ENCODE results near the gene SUMO2.
A peak's percentile ranks its signal among the peaks of the same experiment; 100 is the strongest.
"Not testable (repeated sequence)": the region's sequence is repeated elsewhere in the genome, so short reads cannot be mapped to it uniquely, and the experiment has no call there.

Gene SUMO2

GRCh38 chr17:75208161-75208560 is 25.4 kb upstream of the SUMO2 start:
- Histone ChIP-seq H3K4me3 (ENCODE audit: low read depth in 1 of 5, low read length in 5 of 5) (no peak overlapping the region), H3K27ac (ENCODE audit: low read depth, low read length) (no peak overlapping the region), H3K4me1 (ENCODE audit: control insufficient read depth in 5 of 5, insufficient read depth in 5 of 5, low read length in 5 of 5) (peaks cover 0 to 33% (median 27%) of the 10 kb centered on the region in 5 donors), H3K27me3 (ENCODE audit: control insufficient read depth in 5 of 5, insufficient read depth in 4 of 5, low read length in 5 of 5) (no peaks in the 10 kb centered on the region), H3K9me3 (ENCODE audit: control insufficient read depth in 5 of 5, low read length in 5 of 5) (no peaks in the 10 kb centered on the region), H3K9ac (ENCODE audit: low read length in 5 of 5) (no peak overlapping the region), H3K36me3 (ENCODE audit: control insufficient read depth in 5 of 5, insufficient read depth in 5 of 5, low read length in 5 of 5) (peaks cover 15 to 43% (median 35%) of the 10 kb centered on the region in 5 donors)

GRCh38 chr17:75207760-75208159 is 25.0 kb upstream of the SUMO2 start:
- H3K36me3 ChIP-seq (ENCODE audit: control insufficient read depth in 5 of 5, insufficient read depth in 5 of 5, low read length in 5 of 5): peaks cover 14 to 39% (median 31%) of the 10 kb centered on the region in 5 donors

DNA sequence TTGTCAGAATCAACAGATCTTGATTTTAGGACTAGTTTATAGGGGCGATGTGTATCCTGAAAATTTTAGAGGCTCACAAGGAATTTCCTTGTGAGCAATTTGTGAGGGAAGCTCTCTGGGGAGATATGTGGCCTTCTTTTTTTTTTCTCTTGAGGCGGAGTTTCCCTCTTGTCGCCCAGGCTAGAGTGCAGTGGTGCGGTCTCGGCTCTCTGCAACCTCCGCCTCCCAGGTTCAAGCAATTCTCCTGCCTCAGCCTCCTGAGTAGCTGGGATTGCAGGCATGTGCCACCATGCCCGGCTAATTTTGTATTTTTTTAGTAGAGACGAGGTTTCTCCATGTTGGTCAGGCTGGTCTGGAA is 24.3 kb upstream of the SUMO2 start:
- H3K27ac ChIP-seq (ENCODE audit: low read depth, low read length); H3K9me3 ChIP-seq (ENCODE audit: control insufficient read depth in 5 of 5, low read length in 5 of 5); H3K4me3 ChIP-seq (ENCODE audit: low read depth in 1 of 5, low read length in 5 of 5); H3K27me3 ChIP-seq (ENCODE audit: control insufficient read depth in 5 of 5, insufficient read depth in 4 of 5, low read length in 5 of 5): not testable (repeated sequence)
- H3K4me1 ChIP-seq (ENCODE audit: control insufficient read depth in 5 of 5, insufficient read depth in 5 of 5, low read length in 5 of 5): peaks cover 0 to 33% (median 27%) of the 10 kb centered on the region in 5 donors
- H3K9ac ChIP-seq (ENCODE audit: low read length in 5 of 5): peak overlapping the region in 1 of 5 donors; percentile 11
- H3K36me3 ChIP-seq (ENCODE audit: control insufficient read depth in 5 of 5, insufficient read depth in 5 of 5, low read length in 5 of 5): peaks cover 12 to 32% (median 25%) of the 10 kb centered on the region in 5 donors

More at GRCh38 chr17:75207760-75208159, 25.0 kb upstream of the SUMO2 start:
- Histone ChIP-seq H3K4me3 (ENCODE audit: low read depth in 1 of 5, low read length in 5 of 5) (no peak overlapping the region), H3K27ac (ENCODE audit: low read depth, low read length) (no peak overlapping the region), H3K27me3 (ENCODE audit: control insufficient read depth in 5 of 5, insufficient read depth in 4 of 5, low read length in 5 of 5) (no peaks in the 10 kb centered on the region), H3K4me1 (ENCODE audit: control insufficient read depth in 5 of 5, insufficient read depth in 5 of 5, low read length in 5 of 5) (peaks cover 0 to 33% (median 27%) of the 10 kb centered on the region in 5 donors), H3K9me3 (ENCODE audit: control insufficient read depth in 5 of 5, low read length in 5 of 5) (no peaks in the 10 kb centered on the region), H3K9ac (ENCODE audit: low read length in 5 of 5) (no peak overlapping the region)

DNA sequence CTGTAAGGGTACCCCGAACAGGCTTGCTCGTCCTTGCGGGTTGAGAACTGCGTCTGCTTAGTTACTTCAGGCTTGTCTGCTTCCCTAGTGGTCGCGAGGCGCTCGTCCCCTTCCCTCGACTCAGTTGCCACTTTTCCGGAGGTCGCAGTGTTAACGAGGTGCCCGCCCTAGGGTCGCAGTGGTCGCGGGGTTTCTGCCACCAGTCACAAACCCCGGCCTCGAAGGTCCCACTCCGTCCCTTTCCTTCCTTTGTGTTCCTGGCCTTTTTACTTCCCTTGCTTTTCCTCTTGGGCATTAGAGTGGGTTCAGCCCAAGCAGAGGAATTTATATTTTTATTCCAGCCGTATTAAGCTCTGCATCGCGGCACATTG is 23.0 kb upstream of the SUMO2 start:
- Histone ChIP-seq H3K27me3 (ENCODE audit: control insufficient read depth in 5 of 5, insufficient read depth in 4 of 5, low read length in 5 of 5) (no peaks in the 10 kb centered on the region), H3K9ac (ENCODE audit: low read length in 5 of 5) (peak overlapping the region; percentile 96 to 100 (median 99)), H3K27ac (ENCODE audit: low read depth, low read length) (peak overlapping the region; percentile 87), H3K9me3 (ENCODE audit: control insufficient read depth in 5 of 5, low read length in 5 of 5) (no peaks in the 10 kb centered on the region), H3K4me3 (ENCODE audit: low read depth in 1 of 5, low read length in 5 of 5) (peak overlapping the region; percentile 84 to 98 (median 98)), H3K4me1 (ENCODE audit: control insufficient read depth in 5 of 5, insufficient read depth in 5 of 5, low read length in 5 of 5) (peaks cover 0 to 33% (median 27%) of the 10 kb centered on the region in 5 donors), H3K36me3 (ENCODE audit: control insufficient read depth in 5 of 5, insufficient read depth in 5 of 5, low read length in 5 of 5) (peaks cover 9 to 20% (median 15%) of the 10 kb centered on the region in 5 donors)

- H3K9ac ChIP-seq (ENCODE audit: low read length in 5 of 5): peak within 1 kb of the TSS; percentile 96 to 100 (median 99)
- H3K27ac ChIP-seq (ENCODE audit: low read depth, low read length): peak within 1 kb of the TSS; percentile 87
- H3K4me3 ChIP-seq (ENCODE audit: low read depth in 1 of 5, low read length in 5 of 5): peak within 1 kb of the TSS; percentile 84 to 98 (median 98)
Observed at GRCh38 chr17:75205037-75205792, 22.5 kb upstream of the SUMO2 start, which contains the start of gene NUP85. Gene NUP85, plus strand, starts transcription at chr17:75205679. Its CDS starts 83 bp downstream, at chr17:75205762.

GRCh38 chr17:75199886-75200618 is 17.3 kb upstream of the SUMO2 start:
- no peaks in the 10 kb centered on the region for H3K9me3 ChIP-seq (ENCODE audit: control insufficient read depth in 5 of 5, low read length in 5 of 5)
- H3K27me3 ChIP-seq (ENCODE audit: control insufficient read depth in 5 of 5, insufficient read depth in 4 of 5, low read length in 5 of 5): no peaks in the 10 kb centered on the region
- H3K9ac ChIP-seq (ENCODE audit: low read length in 5 of 5): no peak overlapping the region
- no peak overlapping the region for H3K27ac ChIP-seq (ENCODE audit: low read depth, low read length)
- H3K4me3 ChIP-seq (ENCODE audit: low read depth in 1 of 5, low read length in 5 of 5): no peak overlapping the region
- no peaks in the 10 kb centered on the region for H3K36me3 ChIP-seq (ENCODE audit: control insufficient read depth in 5 of 5, insufficient read depth in 5 of 5, low read length in 5 of 5)
- H3K4me1 ChIP-seq (ENCODE audit: control insufficient read depth in 5 of 5, insufficient read depth in 5 of 5, low read length in 5 of 5): peaks cover 0 to 9% (median 7%) of the 10 kb centered on the region in 5 donors

More at GRCh38 chr17:75205037-75205792, 22.5 kb upstream of the SUMO2 start, which contains the start of gene NUP85:
- H3K9me3 ChIP-seq (ENCODE audit: control insufficient read depth in 5 of 5, low read length in 5 of 5): no peaks in the 10 kb centered on the region
- peaks cover 6 to 16% (median 11%) of the 10 kb centered on the region in 5 donors for H3K36me3 ChIP-seq (ENCODE audit: control insufficient read depth in 5 of 5, insufficient read depth in 5 of 5, low read length in 5 of 5)
- H3K27me3 ChIP-seq (ENCODE audit: control insufficient read depth in 5 of 5, insufficient read depth in 4 of 5, low read length in 5 of 5): no peaks in the 10 kb centered on the region
- peaks cover 0 to 33% (median 27%) of the 10 kb centered on the region in 5 donors for H3K4me1 ChIP-seq (ENCODE audit: control insufficient read depth in 5 of 5, insufficient read depth in 5 of 5, low read length in 5 of 5)

DNA sequence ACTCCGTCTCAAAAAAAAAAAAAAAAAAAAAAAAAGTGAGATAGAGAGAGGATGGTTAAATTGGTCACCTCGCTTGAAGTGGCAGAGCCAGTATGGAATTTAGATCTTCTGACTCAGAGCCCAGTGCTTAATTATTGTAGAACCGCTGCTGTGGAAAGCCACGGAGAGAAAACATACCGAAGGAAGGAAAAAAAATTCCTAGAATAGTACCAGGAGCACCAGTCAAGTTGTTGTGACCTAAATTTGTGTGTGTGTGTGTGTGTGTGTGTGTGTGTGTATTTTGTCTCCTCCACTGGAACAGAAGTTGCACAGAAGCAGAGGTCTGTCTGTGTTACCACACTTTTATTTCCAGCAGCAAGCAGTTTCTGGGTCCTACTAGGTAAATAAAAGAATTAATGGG is 12.1 kb upstream of the SUMO2 start:
- H3K9ac ChIP-seq (ENCODE audit: low read length in 5 of 5): no peak overlapping the region
- no peak overlapping the region for H3K27ac ChIP-seq (ENCODE audit: low read depth, low read length)
- no peaks in the 10 kb centered on the region for H3K36me3 ChIP-seq (ENCODE audit: control insufficient read depth in 5 of 5, insufficient read depth in 5 of 5, low read length in 5 of 5)
- H3K9me3 ChIP-seq (ENCODE audit: control insufficient read depth in 5 of 5, low read length in 5 of 5): no peaks in the 10 kb centered on the region
- H3K27me3 ChIP-seq (ENCODE audit: control insufficient read depth in 5 of 5, insufficient read depth in 4 of 5, low read length in 5 of 5): no peaks in the 10 kb centered on the region
- H3K4me3 ChIP-seq (ENCODE audit: low read depth in 1 of 5, low read length in 5 of 5): no peak overlapping the region
- H3K4me1 ChIP-seq (ENCODE audit: control insufficient read depth in 5 of 5, insufficient read depth in 5 of 5, low read length in 5 of 5): no peaks in the 10 kb centered on the region

DNA sequence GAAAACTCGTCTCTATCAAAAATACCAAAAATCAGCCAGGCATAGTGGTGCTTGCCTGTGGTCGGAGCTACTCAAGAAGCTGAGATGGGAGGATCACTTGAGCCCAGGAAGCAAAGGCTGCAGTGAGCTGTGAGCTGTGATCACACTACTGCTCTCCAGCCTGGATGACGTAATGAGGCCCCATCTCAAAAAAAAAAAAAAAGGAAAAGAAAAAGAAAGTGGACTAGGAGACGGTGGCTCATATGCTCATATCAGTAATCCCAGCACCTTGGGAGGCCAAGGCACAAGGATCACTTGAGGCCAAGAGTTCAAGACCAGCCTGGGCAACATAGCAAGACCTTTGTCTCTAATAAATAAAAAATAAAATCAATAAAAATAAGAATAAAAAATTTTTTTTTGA is 8.8 kb upstream of the SUMO2 start:
- H3K27ac ChIP-seq (ENCODE audit: low read depth, low read length): no peak overlapping the region
- no peaks in the 10 kb centered on the region for H3K9me3 ChIP-seq (ENCODE audit: control insufficient read depth in 5 of 5, low read length in 5 of 5)
- no peak overlapping the region for H3K4me3 ChIP-seq (ENCODE audit: low read depth in 1 of 5, low read length in 5 of 5)
- no peaks in the 10 kb centered on the region for H3K4me1 ChIP-seq (ENCODE audit: control insufficient read depth in 5 of 5, insufficient read depth in 5 of 5, low read length in 5 of 5)
- no peaks in the 10 kb centered on the region for H3K36me3 ChIP-seq (ENCODE audit: control insufficient read depth in 5 of 5, insufficient read depth in 5 of 5, low read length in 5 of 5)
- H3K27me3 ChIP-seq (ENCODE audit: control insufficient read depth in 5 of 5, insufficient read depth in 4 of 5, low read length in 5 of 5): no peaks in the 10 kb centered on the region
- H3K9ac ChIP-seq (ENCODE audit: low read length in 5 of 5): no peak overlapping the region

DNA sequence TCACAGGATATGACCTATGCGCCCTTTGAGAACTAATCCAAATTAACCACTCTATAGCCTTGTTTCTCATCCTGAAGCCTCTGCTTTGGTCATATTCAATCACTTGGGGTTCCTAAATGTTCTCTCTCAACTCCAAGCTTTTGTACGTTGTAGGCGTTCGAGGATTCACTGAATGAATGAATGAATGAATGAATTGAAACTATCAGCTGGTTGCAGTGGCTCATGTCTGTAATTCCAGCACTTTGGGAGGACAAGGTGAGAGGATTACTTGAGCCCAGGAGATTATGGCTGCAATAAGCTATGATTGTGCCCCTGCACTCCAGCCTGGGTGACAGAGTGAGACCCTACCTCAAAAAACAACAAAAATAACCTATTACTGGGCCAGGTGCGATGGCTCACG is 5.9 kb upstream of the SUMO2 start:
- Histone ChIP-seq H3K9ac (ENCODE audit: low read length in 5 of 5) (no peak overlapping the region), H3K27ac (ENCODE audit: low read depth, low read length) (no peak overlapping the region), H3K4me3 (ENCODE audit: low read depth in 1 of 5, low read length in 5 of 5) (no peak overlapping the region), H3K4me1 (ENCODE audit: control insufficient read depth in 5 of 5, insufficient read depth in 5 of 5, low read length in 5 of 5) (peaks cover 0 to 2% (median 0%) of the 10 kb centered on the region in 5 donors), H3K9me3 (ENCODE audit: control insufficient read depth in 5 of 5, low read length in 5 of 5) (no peaks in the 10 kb centered on the region), H3K27me3 (ENCODE audit: control insufficient read depth in 5 of 5, insufficient read depth in 4 of 5, low read length in 5 of 5) (no peaks in the 10 kb centered on the region), H3K36me3 (ENCODE audit: control insufficient read depth in 5 of 5, insufficient read depth in 5 of 5, low read length in 5 of 5) (no peaks in the 10 kb centered on the region)
